ENCODE measurements around the gene DDX52. TPM values are rescaled to one million over a fixed set of nuclear protein-coding genes. Genes with fewer than 3 reads are reported as not detected.

DDX52 gene
- total and polyA plus RNA-seq, 7 donors = 7.6 to 21.2 (median 16.5) TPM

- WGBS, 2 donors = 47 to 72% methylated on average over 26 of the region's 26 CpGs
- Histone ChIP-seq H3K4me3 (peak overlapping the region; percentile 84 to 97 (median 94)), H3K27me3 (no peaks in the 10 kb centered on the region), H3K9me3 (no peaks in the 10 kb centered on the region), H3K4me1 (peaks cover 0 to 39% (median 12%) of the 10 kb centered on the region in 4 donors), H3K27ac (peak overlapping the region; percentile 93 to 97 (median 94)), H3K36me3 (peaks cover 0 to 8% (median 0%) of the 10 kb centered on the region in 4 donors)
- no peak for DNase-seq
- intact Hi-C loops (cut with DNase I) = loop anchor here (2.0 kb wide), 1 partner anchor 117 kb away; no protein-coding TSS in a partner anchor
- TF ChIP-seq EP300 (IDR thresholded peaks at IDR 0.05) (no peak), POLR2A (IDR thresholded peaks at IDR 0.05) (no peak), POLR2AphosphoS5 (IDR thresholded peaks at IDR 0.05) (no peak)
- TF ChIP-seq, protein P1, sequence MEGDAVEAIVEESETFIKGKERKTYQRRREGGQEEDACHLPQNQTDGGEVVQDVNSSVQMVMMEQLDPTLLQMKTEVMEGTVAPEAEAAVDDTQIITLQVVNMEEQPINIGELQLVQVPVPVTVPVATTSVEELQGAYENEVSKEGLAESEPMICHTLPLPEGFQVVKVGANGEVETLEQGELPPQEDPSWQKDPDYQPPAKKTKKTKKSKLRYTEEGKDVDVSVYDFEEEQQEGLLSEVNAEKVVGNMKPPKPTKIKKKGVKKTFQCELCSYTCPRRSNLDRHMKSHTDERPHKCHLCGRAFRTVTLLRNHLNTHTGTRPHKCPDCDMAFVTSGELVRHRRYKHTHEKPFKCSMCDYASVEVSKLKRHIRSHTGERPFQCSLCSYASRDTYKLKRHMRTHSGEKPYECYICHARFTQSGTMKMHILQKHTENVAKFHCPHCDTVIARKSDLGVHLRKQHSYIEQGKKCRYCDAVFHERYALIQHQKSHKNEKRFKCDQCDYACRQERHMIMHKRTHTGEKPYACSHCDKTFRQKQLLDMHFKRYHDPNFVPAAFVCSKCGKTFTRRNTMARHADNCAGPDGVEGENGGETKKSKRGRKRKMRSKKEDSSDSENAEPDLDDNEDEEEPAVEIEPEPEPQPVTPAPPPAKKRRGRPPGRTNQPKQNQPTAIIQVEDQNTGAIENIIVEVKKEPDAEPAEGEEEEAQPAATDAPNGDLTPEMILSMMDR (IDR thresholded peaks at IDR 0.05) = no peak
These were observed 35.5 kb downstream of the DDX52 start for GRCh38 chr17:37607637-37608331.

GRCh38 chr17:37605813-37606505, 37.3 kb downstream of the DDX52 start:
- no peak for DNase-seq
- Histone ChIP-seq H3K27me3 (no peaks in the 10 kb centered on the region), H3K27ac (no peak overlapping the region), H3K36me3 (no peaks in the 10 kb centered on the region), H3K9me3 (no peaks in the 10 kb centered on the region), H3K4me3 (no peak overlapping the region), H3K4me1 (peaks cover 0 to 39% (median 12%) of the 10 kb centered on the region in 4 donors)
- TF ChIP-seq, protein P1 (IDR thresholded peaks at IDR 0.05) = no peak
- no peak for TF ChIP-seq POLR2AphosphoS5 (IDR thresholded peaks at IDR 0.05)
- TF ChIP-seq POLR2A (IDR thresholded peaks at IDR 0.05) = no peak
- no peak for TF ChIP-seq EP300 (IDR thresholded peaks at IDR 0.05)
- intact Hi-C loops (cut with DNase I) = no loop called here
- WGBS, 2 donors = 58 to 82% methylated on average over 7 of the region's 7 CpGs

GRCh38 chr17:37605081-37605480, 38.2 kb downstream of the DDX52 start:
- Histone ChIP-seq H3K36me3 (peaks cover 0 to 7% (median 0%) of the 10 kb centered on the region in 4 donors), H3K27ac (no peak overlapping the region), H3K4me3 (no peak overlapping the region), H3K27me3 (no peaks in the 10 kb centered on the region), H3K4me1 (peaks cover 0 to 39% (median 12%) of the 10 kb centered on the region in 4 donors), H3K9me3 (no peaks in the 10 kb centered on the region)
- 81 to 84% methylated on average over 4 of the region's 4 CpGs for WGBS, 2 donors
- DNase-seq = no peak
- TF ChIP-seq POLR2A (IDR thresholded peaks at IDR 0.05) (no peak), EP300 (IDR thresholded peaks at IDR 0.05) (no peak), POLR2AphosphoS5 (IDR thresholded peaks at IDR 0.05) (no peak)
- TF ChIP-seq, protein P1 (IDR thresholded peaks at IDR 0.05) = no peak
- intact Hi-C loops (cut with DNase I) = no loop called here

DNA sequence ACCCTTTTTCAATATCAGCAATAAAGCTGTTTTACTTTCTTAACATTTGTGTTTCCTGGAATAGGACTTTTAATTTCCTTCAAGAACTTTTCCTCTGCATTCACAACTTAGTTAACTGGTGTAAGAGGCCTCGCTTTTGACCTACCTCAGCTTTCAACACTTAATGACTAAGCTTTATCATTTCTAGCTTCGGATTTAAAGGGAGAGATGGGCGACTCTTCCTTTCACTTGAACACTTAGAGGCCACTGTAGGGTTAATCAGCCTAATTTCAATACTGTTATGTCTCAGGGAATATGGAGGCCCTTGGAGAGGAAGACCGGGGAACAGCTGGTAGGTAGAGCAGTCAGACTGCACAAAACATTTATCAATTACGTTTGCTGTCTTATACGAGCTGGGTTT, 38.7 kb downstream of the DDX52 start:
- TF ChIP-seq EP300 (IDR thresholded peaks at IDR 0.05) (no peak), POLR2A (IDR thresholded peaks at IDR 0.05) (no peak)
- TF ChIP-seq, protein P1 (IDR thresholded peaks at IDR 0.05) = no peak
- intact Hi-C loops (cut with DNase I) = no loop called here
- WGBS, 2 donors = 81 to 82% methylated on average over 6 of the region's 6 CpGs
- H3K27ac ChIP-seq = no peak overlapping the region
- H3K9me3 ChIP-seq = no peaks in the 10 kb centered on the region
- no peak for DNase-seq
- H3K27me3 ChIP-seq = no peaks in the 10 kb centered on the region
- H3K4me3 ChIP-seq = no peak overlapping the region
- H3K36me3 ChIP-seq = peaks cover 0 to 12% (median 0%) of the 10 kb centered on the region in 4 donors
- peaks cover 0 to 34% (median 10%) of the 10 kb centered on the region in 4 donors for H3K4me1 ChIP-seq

Data from sigmoid colon (tissue), 7 donors.